ENCODE measurements around the gene NGF. TPM values are rescaled to one million over a fixed set of nuclear protein-coding genes. Genes with fewer than 3 reads are reported as not detected.

Gene NGF
- total and polyA plus RNA-seq, 9 of the 15 experiments (the other 6 are each of a cell fraction or from before 2014, with no cell fraction given) = not detected

- Histone ChIP-seq H3K9me1 (ENCODE audit: control insufficient read depth, insufficient read depth, low read length) (peaks cover 2% of the 10 kb centered on the region), H3K9ac (ENCODE audit: insufficient read depth in 1 of 2, low read depth in 2 of 2, low read length in 2 of 2) (no peak overlapping the region), H3K79me2 (ENCODE audit: control insufficient read depth, insufficient read depth, low read length) (no peaks in the 10 kb centered on the region), H3K36me3 (ENCODE audit: control insufficient read depth, insufficient read depth, low read length) (no peaks in the 10 kb centered on the region), H2AFZ (ENCODE audit: low read depth, low read length) (no peak overlapping the region), H3K4me3 (no peak overlapping the region), H3K4me1 (replicated peaks in 1 of 2; ENCODE audit: control insufficient read depth in 2 of 2, insufficient read depth in 2 of 2, low read length in 2 of 2) (no peaks in the 10 kb centered on the region), H3K4me2 (ENCODE audit: insufficient read depth, low read length) (no peak overlapping the region), H3K27me3 (ENCODE audit: control insufficient read depth in 2 of 2, insufficient read depth in 2 of 2, low read length in 2 of 2) (peaks cover 0 to 6% of the 10 kb centered on the region in 2 experiments; a peak in 1 of 5 replicates), H4K20me1 (replicated peaks; ENCODE audit: control insufficient read depth, insufficient read depth, low read length) (no peaks in the 10 kb centered on the region; the same call in 1 of the 2 replicates), H3K9me3 (replicated peaks; ENCODE audit: control insufficient read depth, insufficient read depth, low read depth, low read length) (no peaks in the 10 kb centered on the region), H3K27ac (ENCODE audit: extremely low read depth, low read depth, low read length) (no peak overlapping the region)
- ChIA-PET CTCF (ENCODE audit: low intra/inter-chr PET ratio) (no interaction called here), POLR2A (interaction anchor here (0.6 kb wide), 1 partner anchor 57 kb away, joined by 3 read pairs; no protein-coding TSS in a partner anchor)
- TF ChIP-seq PRDM10 (IDR thresholded peaks at IDR 0.05; ENCODE audit: partially characterized antibody) (peak; percentile 14), NR2C2 (CRISPR knock-in tag; IDR thresholded peaks at IDR 0.05) (no peak), NR2C2 (tag; IDR thresholded peaks at IDR 0.05) (no peak)
- 0% methylated on average over 2 of the region's 2 CpGs for WGBS (ENCODE audit: insufficient coverage, low coverage, missing lambda C conversion rate)
- no TSS peak for BruUV-seq (replicated peaks)
- in situ Hi-C loops (cut with MboI) (no loop called here), intact Hi-C loops (cut with micrococcal nuclease) (no loop called here)
- DNase-seq (ENCODE audit: extremely low read depth in 1 of 4, low spot score in 3 of 4) (no peak), ATAC-seq (no peak), FAIRE-seq (no peak)
Observed at GRCh38 chr1:115343200-115343737, 5.2 kb upstream of the NGF start.
